Adipose tissue (tissue), 3 donors: ENCODE measurements around the gene DIMT1. TPM values are rescaled to one million over a fixed set of nuclear protein-coding genes. Genes with fewer than 3 reads are reported as not detected.
A peak's percentile ranks its signal among the peaks of the same experiment; 100 is the strongest.

Experiments used
- H3K27ac ChIP-seq: one replicate; pipeline ENCODE4 v1.5.1; 2013; ENCODE audit warnings: low read depth, low read length
- WGBS, 3 donors: extraction: QIAGEN DNeasy Blood & Tissue Kit; methylation state at CpG; one replicate each; pipeline ENCODE4 v1.1.7; 2013; 5-methylcytosine and 5-hydroxymethylcytosine counted together
- polyA plus RNA-seq, 3 donors: library from polyadenylated mRNA; stranded (reverse); fragments of 200-250 nt; gene quantifications; one replicate each; pipeline ENCODE4 v1.2.3, GENCODE V29; 2013
- donor health status: healthy with polysubstance abuse.
- donor health status: Bipolar disorder and iron deficiency.
- donor health status: healthy.

The DIMT1 gene
- polyA plus RNA-seq: 10 to 100 TPM; 17.0 to 27.2 (median 18.9) TPM

GRCh38 chr5:62403411-62404250 is at the start of gene DIMT1:
TSS of gene DIMT1 (minus strand) at chr5:62403905. CDS start at chr5:62403772, 133 bp downstream.
- WGBS, 3 donors: 0 to 1% (median 0%) methylated on average over 57 to 66 of the region's 66 CpGs

GRCh38 chr5:62450259-62450658 is 46.6 kb upstream of the DIMT1 start:
- WGBS, 3 donors: 92 to 93% (median 93%) methylated on average over 2 of the region's 2 CpGs
- H3K27ac ChIP-seq: no peak overlapping the region

More at GRCh38 chr5:62403411-62404250, at the start of gene DIMT1:
- peak within 1 kb of the TSS; percentile 76 for H3K27ac ChIP-seq

- no peak overlapping the region for H3K27ac ChIP-seq
- 88 to 96% (median 96%) methylated on average over 5 of the region's 5 CpGs for WGBS, 3 donors
These were observed 44.8 kb upstream of the DIMT1 start for GRCh38 chr5:62448528-62448927.

- no peak overlapping the region for H3K27ac ChIP-seq
- 20 to 34% (median 30%) methylated on average over 5 of the region's 5 CpGs for WGBS, 3 donors
These were observed 28.9 kb upstream of the DIMT1 start for GRCh38 chr5:62432621-62433064.

GRCh38 chr5:62431735-62432620 is 28.3 kb upstream of the DIMT1 start:
- H3K27ac ChIP-seq: no peak overlapping the region
- 51 to 65% (median 52%) methylated on average over 11 of the region's 11 CpGs for WGBS, 3 donors

GRCh38 chr5:62424763-62425162 is 21.1 kb upstream of the DIMT1 start:
- no peak overlapping the region for H3K27ac ChIP-seq
- 96 to 100% (median 100%) methylated on average over 1 of the region's 1 CpG for WGBS, 3 donors

GRCh38 chr5:62421414-62421813 is 17.7 kb upstream of the DIMT1 start:
- WGBS, 3 donors: 70 to 84% (median 81%) methylated on average over 1 of the region's 1 CpG
- no peak overlapping the region for H3K27ac ChIP-seq

- 97 to 99% (median 98%) methylated on average over 3 of the region's 3 CpGs for WGBS, 3 donors
- H3K27ac ChIP-seq: no peak overlapping the region
These were observed 15.9 kb upstream of the DIMT1 start for GRCh38 chr5:62419609-62420008.

GRCh38 chr5:62418462-62419076 is 14.9 kb upstream of the DIMT1 start:
- H3K27ac ChIP-seq: no peak overlapping the region
- 84 to 90% (median 90%) methylated on average over 4 of the region's 4 CpGs for WGBS, 3 donors

GRCh38 chr5:62413711-62414110 is 10.0 kb upstream of the DIMT1 start:
- H3K27ac ChIP-seq: no peak overlapping the region
- WGBS, 3 donors: 51 to 64% (median 59%) methylated on average over 3 of the region's 3 CpGs

- H3K27ac ChIP-seq: no peak within 1 kb of the TSS
- WGBS, 3 donors: 0% methylated on average over 66 of the region's 66 CpGs
These were observed 9.0 kb upstream of the DIMT1 start, which contains the start of gene IPO11 for GRCh38 chr5:62412549-62413329. TSS of gene IPO11 (plus strand) at chr5:62412763. CDS start at chr5:62437280, 24,517 bp downstream.

- no peak overlapping the region for H3K27ac ChIP-seq
- WGBS, 3 donors: 86 to 87% (median 86%) methylated on average over 5 of the region's 5 CpGs
These were observed 8.3 kb downstream of the DIMT1 start for GRCh38 chr5:62395210-62395950.

GRCh38 chr5:62386824-62387223 is 16.9 kb downstream of the DIMT1 start:
- H3K27ac ChIP-seq: no peak overlapping the region

GRCh38 chr5:62385816-62386400 is 17.8 kb downstream of the DIMT1 start:
- H3K27ac ChIP-seq: no peak overlapping the region
- WGBS, 3 donors: 78 to 92% (median 92%) methylated on average over 2 of the region's 2 CpGs

- no peak overlapping the region for H3K27ac ChIP-seq
- WGBS, 3 donors: 74 to 89% (median 88%) methylated on average over 4 of the region's 4 CpGs
These were observed 18.6 kb downstream of the DIMT1 start for GRCh38 chr5:62385131-62385530.

- H3K27ac ChIP-seq: no peak overlapping the region
- WGBS, 3 donors: 92 to 98% (median 94%) methylated on average over 3 of the region's 3 CpGs
These were observed 27.6 kb downstream of the DIMT1 start for GRCh38 chr5:62376064-62376463.

GRCh38 chr5:62375627-62376026 is 28.1 kb downstream of the DIMT1 start:
- H3K27ac ChIP-seq: no peak overlapping the region
